Natural killer cell treated with Interleukin-12 subunit alpha and Interleukin-12 subunit beta and Interleukin-15 and Interleukin-18, amount 100 ng/mL, for 72 hours (primary cell): ENCODE results near the gene SIM1. TPM values are rescaled to one million over a fixed set of nuclear protein-coding genes. Genes with fewer than 3 reads are reported as not detected.

Source experiments
- ATAC-seq, 2 donors: fragments of 150-1000 bp; cut with Tn5 transposase in 1 of 2; sonication (Bioruptor Pico), chemical (Tn5 transposase) in 1 of 2; 2 replicates each; pipeline ENCODE4 v1.10.0; 2021
- DNase-seq: peaks from one replicate; pipeline ENCODE4 v3.0.0; 2022; ENCODE audit warnings: low spot score
- H3K27ac Mint-ChIP-seq, 2 donors: 1 replicate in 1 of 2; 2 replicates in 1 of 2; pipeline ENCODE4 v1.8.0; 2022; ENCODE audit warnings: mixed read lengths in 2 of 2, mild to moderate bottlenecking in 1 of 2, moderate library complexity in 1 of 2
- H3K27me3 Mint-ChIP-seq, 2 donors: 1 replicate in 1 of 2; 2 replicates in 1 of 2; pipeline ENCODE4 v1.8.0; 2022; ENCODE audit warnings: mixed read lengths in 2 of 2
- H3K36me3 Mint-ChIP-seq: one replicate; pipeline ENCODE4 v1.8.0; 2022; ENCODE audit warnings: mixed read lengths
- H3K4me1 Mint-ChIP-seq, 2 donors: 1 replicate in 1 of 2; 2 replicates in 1 of 2; pipeline ENCODE4 v1.8.0; 2022; ENCODE audit warnings: low read depth in 2 of 2, mixed read lengths in 2 of 2, mild to moderate bottlenecking in 1 of 2
- H3K4me3 Mint-ChIP-seq: one replicate; pipeline ENCODE4 v1.8.0; 2022; ENCODE audit warnings: mixed read lengths
- H3K9me3 Mint-ChIP-seq: 2 replicates; pipeline ENCODE4 v1.8.0; 2022; ENCODE audit warnings: mixed read lengths
- total RNA-seq, 2 donors: library from RNA; stranded (reverse); gene quantifications; one replicate each; pipeline ENCODE4 v1.2.3, GENCODE V29; 2022

SIM1 gene
- total RNA-seq, 2 donors from 2014 or later = not detected

DNA sequence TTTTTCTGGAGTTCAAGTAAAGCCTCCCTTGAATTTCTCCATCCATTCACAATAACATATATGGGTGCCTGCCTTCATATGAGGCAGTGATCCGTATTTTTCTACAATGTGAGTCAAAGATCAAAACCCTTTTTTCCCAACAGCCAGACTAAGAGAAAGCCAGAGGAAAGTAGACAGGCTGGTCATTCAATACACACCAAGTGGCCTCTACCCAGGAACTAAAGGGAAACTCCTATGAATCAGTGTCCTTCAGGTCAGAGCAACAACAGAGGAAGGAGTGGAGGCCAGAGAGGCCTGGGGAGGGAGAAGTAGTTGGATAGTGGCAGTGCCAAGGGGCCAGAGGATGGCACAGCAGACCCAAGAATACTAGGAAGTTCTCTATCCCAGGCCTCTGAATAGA lies 23.8 kb downstream of the SIM1 start:
- DNase-seq = no peak
- peaks cover 14 to 44% of the 10 kb centered on the region in 2 donors for H3K27me3 Mint-ChIP-seq

DNA sequence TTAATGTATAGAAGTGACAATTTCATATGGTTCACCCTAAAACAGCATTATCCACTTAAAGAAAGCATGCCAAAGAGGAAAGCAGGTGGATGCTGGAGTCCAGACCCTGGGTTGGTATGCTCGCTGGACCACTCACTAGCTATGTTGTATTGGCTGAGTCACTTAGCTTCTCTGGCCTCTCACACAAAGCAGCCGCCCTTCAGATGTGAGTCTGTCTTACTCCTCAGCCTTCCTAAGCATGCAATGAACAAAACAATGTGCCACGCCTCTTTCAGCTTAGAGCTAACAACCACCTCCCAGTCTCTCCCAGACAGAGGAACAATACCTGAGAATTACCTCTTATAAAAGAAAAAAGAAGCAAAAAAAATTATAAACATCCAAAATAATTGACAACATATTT lies 29.4 kb downstream of the SIM1 start:
- H3K27me3 Mint-ChIP-seq = peaks cover 17 to 42% of the 10 kb centered on the region in 2 donors
- no peak overlapping the region for H3K4me3 Mint-ChIP-seq
- DNase-seq = no peak
- ATAC-seq = no peak
- no peaks in the 10 kb centered on the region for H3K36me3 Mint-ChIP-seq
- no peak overlapping the region for H3K27ac Mint-ChIP-seq
- H3K4me1 Mint-ChIP-seq = no peaks in the 10 kb centered on the region
- peaks cover 4% of the 10 kb centered on the region for H3K9me3 Mint-ChIP-seq

More for the DNA sequence above, 23.8 kb downstream of the SIM1 start:
- Mint-ChIP-seq H3K4me3 (no peak overlapping the region), H3K36me3 (no peaks in the 10 kb centered on the region), H3K9me3 (no peaks in the 10 kb centered on the region), H3K4me1 (no peaks in the 10 kb centered on the region), H3K27ac (no peak overlapping the region)
- ATAC-seq = no peak

DNA sequence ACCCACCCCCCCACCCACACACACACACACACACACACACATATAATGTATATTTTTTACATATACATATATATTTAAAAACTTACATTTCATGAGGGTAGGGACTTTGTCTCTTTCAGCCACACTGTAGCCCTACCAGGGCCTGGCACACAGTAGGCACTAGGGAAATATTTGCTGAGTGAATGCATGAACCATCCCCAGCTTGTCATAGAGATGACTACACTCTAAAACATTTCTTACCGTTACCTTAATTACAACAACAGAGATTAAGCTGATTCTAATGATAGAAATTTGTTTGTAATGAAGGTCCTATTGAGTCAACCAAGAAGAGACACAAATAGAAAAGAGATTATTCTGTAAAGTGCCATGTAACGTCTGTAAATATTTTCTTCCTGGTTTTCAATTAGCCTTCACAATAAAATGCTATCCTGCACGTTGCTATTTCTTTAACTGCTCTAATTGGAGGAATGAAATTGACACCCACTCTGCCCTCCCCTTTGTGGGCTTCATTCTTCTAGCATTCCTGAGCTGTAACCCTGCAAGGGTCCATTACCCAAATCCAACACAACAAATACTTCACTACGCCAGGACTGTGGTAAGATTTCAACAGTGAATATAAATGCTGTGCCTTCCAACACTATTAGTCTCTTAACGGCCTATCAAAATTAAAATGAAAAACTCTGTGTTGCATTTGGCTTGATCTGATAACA lies 30.8 kb downstream of the SIM1 start:
- no peaks in the 10 kb centered on the region for H3K4me1 Mint-ChIP-seq
- no peak overlapping the region for H3K4me3 Mint-ChIP-seq
- no peak overlapping the region for H3K27ac Mint-ChIP-seq
- no peaks in the 10 kb centered on the region for H3K36me3 Mint-ChIP-seq
- DNase-seq (no peak), ATAC-seq (no peak)
- H3K27me3 Mint-ChIP-seq = peaks cover 17 to 36% of the 10 kb centered on the region in 2 donors
- H3K9me3 Mint-ChIP-seq = peaks cover 4% of the 10 kb centered on the region

DNA sequence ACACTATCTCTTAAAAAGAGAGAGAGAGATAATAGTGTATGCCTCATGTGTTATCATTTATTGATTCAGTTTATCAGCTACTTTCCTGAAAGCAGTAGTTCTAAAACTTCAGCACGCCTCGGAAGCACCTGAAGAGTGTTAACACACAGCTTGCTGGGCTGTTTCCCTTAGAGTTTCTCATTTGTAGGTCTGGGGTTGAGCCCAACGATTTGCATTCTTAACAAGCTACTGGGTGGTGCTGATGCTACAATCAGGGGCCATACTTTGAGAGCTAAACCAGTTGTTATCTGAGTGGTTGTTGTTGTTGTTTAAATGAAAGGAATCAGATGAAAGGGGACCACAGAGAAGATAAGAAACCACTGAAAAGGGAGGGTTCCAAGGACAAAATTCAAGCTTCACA lies 32.6 kb downstream of the SIM1 start:
- H3K27ac Mint-ChIP-seq = no peak overlapping the region
- DNase-seq (no peak), ATAC-seq (no peak)
- H3K36me3 Mint-ChIP-seq = no peaks in the 10 kb centered on the region
- H3K27me3 Mint-ChIP-seq = peaks cover 9 to 22% of the 10 kb centered on the region in 2 donors
- H3K4me3 Mint-ChIP-seq = no peak overlapping the region
- peaks cover 4% of the 10 kb centered on the region for H3K9me3 Mint-ChIP-seq
- H3K4me1 Mint-ChIP-seq = no peaks in the 10 kb centered on the region

DNA sequence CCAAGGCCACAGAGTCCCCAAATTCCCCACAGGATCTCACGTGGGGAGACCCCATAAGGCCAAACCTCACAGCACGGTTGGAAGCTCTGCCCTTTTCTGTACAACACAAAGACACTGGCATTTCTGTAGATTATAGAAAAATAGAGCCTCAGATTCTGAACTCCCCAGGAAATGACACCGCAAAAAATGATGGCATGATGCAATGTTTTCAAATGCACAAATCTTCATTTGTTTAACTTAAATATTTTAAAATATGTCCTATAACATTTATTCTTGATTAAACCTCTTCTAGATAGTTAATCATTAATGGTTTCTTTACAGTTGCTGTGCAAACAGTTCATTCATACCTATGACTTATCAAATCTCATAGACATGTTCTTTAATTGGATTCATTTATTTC lies 33.8 kb downstream of the SIM1 start:
- Mint-ChIP-seq H3K9me3 (peaks cover 4% of the 10 kb centered on the region), H3K27me3 (peaks cover 8 to 24% of the 10 kb centered on the region in 2 donors), H3K4me3 (no peak overlapping the region), H3K4me1 (no peaks in the 10 kb centered on the region), H3K36me3 (no peaks in the 10 kb centered on the region), H3K27ac (no peak overlapping the region)
- ATAC-seq (no peak), DNase-seq (no peak)

DNA sequence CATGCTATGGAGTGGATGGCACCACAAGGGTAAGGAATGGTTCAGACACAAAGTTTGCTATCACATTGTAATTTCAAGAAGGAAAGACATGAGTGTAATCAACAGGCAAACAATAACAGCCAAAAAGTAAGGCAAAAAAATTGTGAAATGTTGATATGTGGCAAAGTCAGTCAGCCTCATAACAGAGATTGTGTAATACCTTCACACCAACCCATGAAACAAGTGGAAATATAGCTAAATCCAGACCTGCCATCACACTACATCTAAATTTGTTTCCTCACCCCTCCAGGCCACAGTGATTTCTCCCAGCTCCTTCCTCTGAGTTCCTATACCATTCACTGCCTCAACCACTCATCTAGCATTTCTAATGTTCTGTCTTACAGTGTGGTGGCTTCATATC lies 37.3 kb downstream of the SIM1 start:
- H3K4me3 Mint-ChIP-seq = no peak overlapping the region
- no peaks in the 10 kb centered on the region for H3K4me1 Mint-ChIP-seq
- no peak for ATAC-seq
- DNase-seq = no peak
- no peak overlapping the region for H3K27ac Mint-ChIP-seq
- no peaks in the 10 kb centered on the region for H3K9me3 Mint-ChIP-seq
- H3K27me3 Mint-ChIP-seq = peaks cover 1 to 16% of the 10 kb centered on the region in 2 donors
- H3K36me3 Mint-ChIP-seq = no peaks in the 10 kb centered on the region

DNA sequence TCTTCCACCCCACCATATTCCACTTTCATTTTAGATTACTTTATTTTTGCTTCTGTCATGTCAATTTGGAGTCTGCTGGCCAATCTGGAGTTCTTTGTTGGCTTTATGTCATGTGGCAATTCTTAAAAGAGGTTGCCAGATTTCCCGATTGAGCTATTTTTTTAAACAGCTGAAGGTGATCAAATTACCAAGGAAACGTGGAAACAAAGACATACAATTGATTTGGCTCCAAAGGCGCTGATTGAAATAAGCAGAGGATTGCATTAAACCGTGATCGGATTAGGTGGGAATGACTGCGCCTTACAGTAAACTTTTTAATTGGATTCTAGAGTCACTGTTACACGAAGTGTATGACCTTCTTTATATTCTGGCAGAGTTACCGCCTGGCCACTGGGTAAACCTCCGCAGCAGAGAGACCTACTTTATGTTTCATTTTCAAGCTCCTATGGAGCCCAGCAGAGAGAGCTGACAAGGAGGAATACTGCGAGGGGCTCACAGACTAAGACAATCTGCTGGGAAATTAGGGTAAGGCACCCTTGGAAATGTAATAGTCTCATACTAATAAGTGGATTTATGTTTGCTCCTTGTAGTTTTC lies 37.9 kb downstream of the SIM1 start:
- Mint-ChIP-seq H3K4me1 (no peaks in the 10 kb centered on the region), H3K36me3 (no peaks in the 10 kb centered on the region), H3K27ac (no peak overlapping the region), H3K4me3 (no peak overlapping the region), H3K9me3 (no peaks in the 10 kb centered on the region), H3K27me3 (peaks cover 0 to 12% of the 10 kb centered on the region in 2 donors)
- no peak for ATAC-seq
- no peak for DNase-seq

DNA sequence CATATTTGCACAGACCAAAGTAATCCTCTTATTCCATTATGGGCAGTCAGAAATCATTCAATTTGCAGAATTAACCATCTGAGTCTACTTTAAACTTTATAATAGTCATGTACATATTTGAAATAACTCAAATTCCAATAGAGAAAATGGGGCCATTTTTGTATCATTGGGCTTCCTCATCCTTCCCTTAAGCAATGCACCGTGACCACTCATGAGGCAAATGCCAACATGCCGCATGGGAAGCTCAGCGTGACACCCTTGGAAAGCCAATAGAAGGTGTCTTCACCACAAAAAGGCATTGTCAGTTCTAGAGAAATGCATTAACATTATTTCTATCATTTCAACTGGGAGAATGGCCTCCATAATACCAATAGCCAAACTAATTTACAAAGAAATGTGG lies 38.5 kb downstream of the SIM1 start:
- no peak for DNase-seq
- Mint-ChIP-seq H3K27ac (no peak overlapping the region), H3K4me3 (no peak overlapping the region), H3K9me3 (no peaks in the 10 kb centered on the region), H3K27me3 (peaks cover 0 to 12% of the 10 kb centered on the region in 2 donors), H3K36me3 (no peaks in the 10 kb centered on the region), H3K4me1 (no peaks in the 10 kb centered on the region)
- no peak for ATAC-seq

DNA sequence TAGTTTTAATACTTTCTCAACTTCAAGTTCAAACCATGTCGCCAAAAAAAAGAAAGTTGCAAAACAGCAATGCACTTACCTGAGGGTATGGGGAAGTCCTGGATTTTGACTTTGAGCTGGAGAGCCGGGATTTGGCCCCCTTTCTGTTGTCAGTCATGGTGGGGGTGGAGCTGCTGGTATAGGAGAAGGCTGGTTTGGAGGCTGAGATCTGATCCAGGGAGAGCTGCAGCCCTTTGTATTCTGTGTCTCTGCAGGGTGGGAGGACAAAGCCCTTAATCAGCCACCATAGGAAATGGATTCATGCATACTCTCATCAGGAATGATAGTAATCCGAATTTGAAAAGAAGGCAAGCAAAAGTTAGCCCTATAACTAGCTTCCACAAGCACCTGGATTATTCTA lies 44.0 kb downstream of the SIM1 start:
- DNase-seq = no peak
- no peaks in the 10 kb centered on the region for H3K36me3 Mint-ChIP-seq
- H3K4me1 Mint-ChIP-seq = no peaks in the 10 kb centered on the region
- H3K9me3 Mint-ChIP-seq = no peaks in the 10 kb centered on the region
- no peak for ATAC-seq
- H3K27me3 Mint-ChIP-seq = peaks cover 0 to 13% of the 10 kb centered on the region in 2 donors
- H3K4me3 Mint-ChIP-seq = no peak overlapping the region
- no peak overlapping the region for H3K27ac Mint-ChIP-seq

DNA sequence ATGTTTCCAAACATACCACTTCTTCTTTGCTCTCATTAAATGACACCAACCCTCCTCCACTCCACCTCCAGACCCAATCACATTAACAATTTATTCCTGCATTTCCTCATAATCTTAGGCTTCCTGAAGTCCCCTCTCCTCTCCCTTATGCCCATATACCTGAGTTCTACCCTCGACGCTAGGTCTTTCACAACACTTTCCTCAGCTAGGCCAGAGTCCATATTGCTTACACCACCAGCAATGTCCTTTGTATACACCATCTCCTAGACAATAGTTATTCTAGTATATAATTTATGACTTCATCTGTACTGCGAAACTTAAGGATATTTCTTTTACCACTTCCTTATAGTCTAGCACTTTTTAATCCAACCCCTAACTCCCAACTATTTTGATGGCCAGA lies 47.7 kb downstream of the SIM1 start:
- Mint-ChIP-seq H3K27ac (no peak overlapping the region), H3K4me3 (no peak overlapping the region), H3K36me3 (no peaks in the 10 kb centered on the region), H3K4me1 (no peaks in the 10 kb centered on the region), H3K9me3 (peaks cover 4% of the 10 kb centered on the region), H3K27me3 (peaks cover 4 to 16% of the 10 kb centered on the region in 2 donors)
- DNase-seq = no peak
- ATAC-seq = no peak

DNA sequence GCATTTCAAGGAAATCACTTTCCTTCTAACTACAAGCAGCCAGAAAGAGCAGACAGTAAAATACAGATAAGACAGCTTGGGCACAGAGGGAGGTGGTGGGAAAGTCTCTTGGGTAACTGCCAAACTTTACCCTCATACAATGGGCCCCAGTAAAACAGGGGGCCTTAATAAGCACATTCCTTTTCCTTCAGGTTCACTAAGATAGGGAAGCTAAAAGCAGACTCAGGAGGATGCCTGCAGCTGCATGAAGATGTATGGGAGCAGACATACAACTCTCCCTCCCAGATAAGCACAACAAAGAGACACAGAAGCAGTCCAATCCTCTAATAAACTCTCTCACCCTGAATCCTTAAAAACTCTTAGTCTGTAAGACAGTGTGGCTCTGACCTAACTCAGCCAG lies 49.0 kb downstream of the SIM1 start:
- H3K27ac Mint-ChIP-seq = no peak overlapping the region
- H3K36me3 Mint-ChIP-seq = no peaks in the 10 kb centered on the region
- H3K4me3 Mint-ChIP-seq = no peak overlapping the region
- DNase-seq (no peak), ATAC-seq (no peak)
- peaks cover 4% of the 10 kb centered on the region for H3K9me3 Mint-ChIP-seq
- no peaks in the 10 kb centered on the region for H3K4me1 Mint-ChIP-seq
- H3K27me3 Mint-ChIP-seq = peaks cover 4 to 16% of the 10 kb centered on the region in 2 donors

DNA sequence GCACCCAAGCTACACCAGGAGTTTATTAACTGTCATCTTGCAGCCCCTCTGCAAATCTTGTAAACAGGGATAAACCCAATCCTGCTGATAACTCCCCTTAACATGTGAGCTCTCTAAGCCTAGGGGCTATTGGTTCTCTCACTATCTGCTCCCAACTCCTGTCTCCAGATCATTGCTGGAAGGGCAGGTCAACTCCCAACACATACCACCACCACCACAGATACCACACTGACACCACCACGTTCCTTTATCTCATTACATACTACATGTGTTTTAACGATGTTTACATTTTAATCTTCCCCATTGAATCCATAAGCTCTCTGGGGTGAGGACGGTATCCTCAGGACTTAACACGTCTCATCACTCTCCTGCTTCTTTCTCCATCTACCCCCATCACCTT lies 51.8 kb downstream of the SIM1 start:
- H3K27me3 Mint-ChIP-seq = peaks cover 4 to 15% of the 10 kb centered on the region in 2 donors

DNA sequence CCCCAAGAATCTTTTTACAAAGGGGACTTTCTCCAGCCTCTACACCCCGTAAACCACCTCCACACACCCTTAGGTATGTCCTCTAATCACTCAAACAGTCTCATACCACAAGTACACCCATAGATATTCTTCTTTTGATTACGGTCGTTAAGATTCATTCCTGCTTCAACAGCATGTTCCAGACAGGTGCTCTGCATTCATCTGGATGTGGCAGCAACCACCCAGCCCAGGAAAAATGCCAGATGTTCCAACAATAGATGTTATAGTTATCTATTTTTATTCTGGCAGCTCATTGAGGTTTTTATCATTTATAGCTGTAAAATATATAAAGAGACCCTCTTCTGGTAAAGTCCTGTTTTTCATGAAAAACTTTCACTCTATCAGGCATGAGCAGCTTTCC lies 60.7 kb downstream of the SIM1 start:
- H3K36me3 Mint-ChIP-seq = no peaks in the 10 kb centered on the region
- H3K4me1 Mint-ChIP-seq = no peaks in the 10 kb centered on the region
- peaks cover 3% of the 10 kb centered on the region for H3K9me3 Mint-ChIP-seq
- DNase-seq (no peak), ATAC-seq (no peak)
- no peak overlapping the region for H3K27ac Mint-ChIP-seq
- H3K27me3 Mint-ChIP-seq = peaks cover 0 to 21% of the 10 kb centered on the region in 2 donors
- H3K4me3 Mint-ChIP-seq = no peak overlapping the region

More for the DNA sequence above, 51.8 kb downstream of the SIM1 start:
- Mint-ChIP-seq H3K27ac (no peak overlapping the region), H3K36me3 (no peaks in the 10 kb centered on the region), H3K4me3 (no peak overlapping the region), H3K9me3 (peaks cover 8% of the 10 kb centered on the region), H3K4me1 (no peaks in the 10 kb centered on the region)
- DNase-seq (no peak), ATAC-seq (no peak)

DNA sequence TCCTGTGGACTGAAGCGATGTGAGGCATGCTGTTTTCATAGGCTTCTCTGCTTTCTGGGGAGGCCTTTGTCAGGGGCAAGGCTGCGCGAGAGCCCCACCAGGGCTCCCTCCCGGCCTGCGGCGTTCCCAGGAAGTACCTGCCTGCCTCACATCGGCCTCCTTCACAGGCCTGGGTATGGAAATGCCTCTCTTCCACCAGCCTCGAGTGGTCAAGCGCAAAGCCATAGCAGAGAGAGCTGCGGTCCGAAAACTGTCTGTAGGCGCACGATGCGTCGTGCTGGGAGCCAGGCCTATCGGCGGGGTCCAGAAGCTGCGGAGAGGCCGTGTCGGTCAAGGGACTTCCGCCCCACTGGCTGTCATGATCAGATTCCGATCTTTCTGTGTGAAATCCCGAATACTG lies 71.2 kb downstream of the SIM1 start:
- peaks cover 3% of the 10 kb centered on the region for H3K9me3 Mint-ChIP-seq
- no peaks in the 10 kb centered on the region for H3K27me3 Mint-ChIP-seq
- DNase-seq (no peak), ATAC-seq (no peak)
- no peak overlapping the region for H3K27ac Mint-ChIP-seq
- H3K4me3 Mint-ChIP-seq = no peak overlapping the region
- H3K36me3 Mint-ChIP-seq = no peaks in the 10 kb centered on the region
- H3K4me1 Mint-ChIP-seq = no peaks in the 10 kb centered on the region

DNA sequence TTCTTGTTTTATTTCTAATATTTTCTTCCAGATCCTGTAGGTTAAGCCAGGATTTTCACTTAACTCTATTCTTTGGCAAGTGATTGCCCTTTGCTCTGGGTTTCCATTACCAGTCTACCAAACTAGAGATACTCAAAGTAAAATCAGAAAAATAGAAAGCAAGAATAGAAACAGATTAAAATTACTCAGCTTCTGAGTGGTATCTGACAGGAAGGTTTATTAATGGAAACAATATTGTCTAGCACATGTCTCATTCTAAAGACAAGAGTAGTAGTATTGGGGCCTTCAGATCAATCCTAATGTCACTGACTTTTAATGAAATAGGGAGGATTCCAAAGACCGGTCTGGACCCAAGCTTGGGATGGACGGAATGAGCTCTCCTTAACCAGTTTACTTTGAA lies 72.3 kb downstream of the SIM1 start:
- Mint-ChIP-seq H3K4me1 (no peaks in the 10 kb centered on the region), H3K27ac (no peak overlapping the region), H3K27me3 (no peaks in the 10 kb centered on the region), H3K4me3 (no peak overlapping the region), H3K36me3 (no peaks in the 10 kb centered on the region), H3K9me3 (no peaks in the 10 kb centered on the region)
- ATAC-seq = no peak
- no peak for DNase-seq
